ENCODE results near the gene CAPZA3.
"Not testable (repeated sequence)": the region's sequence is repeated elsewhere in the genome, so short reads cannot be mapped to it uniquely, and the experiment has no call there.

Gene CAPZA3

GRCh38 chr12:18754124-18754707 lies 16.3 kb downstream of the CAPZA3 start:
- no peak for DNase-seq

DNA sequence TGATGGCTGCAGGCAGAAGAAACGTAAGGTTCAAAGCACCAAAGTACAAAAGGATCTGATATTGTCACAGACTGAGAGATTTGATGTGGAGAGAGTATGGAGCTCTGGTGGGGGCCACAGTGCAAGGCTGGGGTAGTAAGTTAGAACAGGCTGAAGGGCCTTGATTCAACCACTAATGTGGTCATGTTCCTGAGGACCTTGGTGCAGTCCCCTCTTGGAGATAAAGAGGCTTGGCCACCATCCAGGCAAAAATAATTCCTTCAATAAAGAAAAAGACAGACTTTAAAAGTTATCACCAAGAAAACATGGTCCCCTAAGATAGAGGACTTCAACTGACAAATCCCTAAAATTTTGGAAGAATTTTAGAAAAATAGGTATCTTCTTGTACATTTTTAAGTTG lies 17.4 kb downstream of the CAPZA3 start:
- DNase-seq: no peak

GRCh38 chr12:18766479-18766878 lies 28.6 kb downstream of the CAPZA3 start:
- DNase-seq: not testable (repeated sequence)

DNA sequence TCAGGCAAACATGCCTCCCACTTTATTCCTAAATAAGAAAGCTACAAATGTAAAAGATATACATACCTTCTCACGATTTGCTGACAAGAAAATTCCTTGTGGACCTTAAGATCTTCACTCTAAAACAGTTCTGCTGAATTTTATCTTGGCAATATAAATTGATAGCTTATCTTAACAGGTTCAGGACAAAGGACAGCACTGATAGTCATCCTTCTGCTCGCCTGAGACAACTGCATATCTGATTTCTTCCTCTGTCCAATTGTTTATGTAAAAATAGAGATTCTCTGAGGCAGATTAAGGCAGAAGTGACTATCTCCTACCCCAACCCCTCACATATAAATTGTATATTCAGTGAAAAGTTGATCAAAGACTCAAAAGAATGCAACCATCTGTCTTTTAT lies 44.9 kb downstream of the CAPZA3 start:
- no peak for DNase-seq

DNA sequence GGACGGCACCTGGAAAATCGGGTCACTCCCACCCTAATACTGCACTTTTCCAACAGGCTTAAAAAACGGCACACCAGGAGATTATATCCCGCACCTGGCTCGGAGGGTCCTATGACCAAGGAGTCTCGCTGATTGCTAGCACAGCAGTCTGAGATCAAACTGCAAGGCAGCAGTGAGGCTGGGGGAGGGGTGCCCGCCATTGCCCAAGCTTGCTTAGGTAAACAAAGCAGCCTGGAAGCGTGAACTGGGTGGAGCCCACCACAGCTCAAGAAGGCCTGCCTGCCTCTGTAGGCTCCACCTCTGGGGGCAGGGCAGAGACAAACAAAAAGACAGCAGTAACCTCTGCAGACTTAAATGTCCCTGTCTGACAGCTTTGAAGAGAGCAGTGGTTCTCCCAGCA lies 47.5 kb downstream of the CAPZA3 start:
- DNase-seq: not testable (repeated sequence)

All from NK-92 treated with Interleukin-12 subunit alpha and Interleukin-12 subunit beta, amount 100 ng/mL, for 24 hours (cell line).